SK-N-MC (cell line): ENCODE measurements around the gene ANKS1B.

ENCODE experiments used
- DNase-seq: peaks from one replicate; pipeline ENCODE4 v3.0.0-alpha.2; 2011; ENCODE audit warnings: low read depth, low spot score
- H3K27ac ChIP-seq: fragments of 200-600 bp; sonication (generic); 2 replicates; pipeline ENCODE4 v1.5.1; 2016; ENCODE audit warnings: mixed run types
- H3K36me3 ChIP-seq: fragments of 200-600 bp; sonication (generic); 2 replicates; pipeline ENCODE4 v1.6.1; 2017; ENCODE audit warnings: antibody characterized with exemption, low read length, mixed read lengths; ENCODE audit not compliant: insufficient read depth
- H3K4me3 ChIP-seq: fragments of 200-600 bp; sonication (generic); 2 replicates; pipeline ENCODE4 v1.5.1; 2016
- H3K9ac ChIP-seq: fragments of 200-600 bp; sonication (generic); 2 replicates; pipeline ENCODE4 v1.8.0; 2017; ENCODE audit warnings: mixed run types, mixed read lengths; ENCODE audit not compliant: insufficient read length
- H3K9me3 ChIP-seq: fragments of 200-600 bp; sonication (generic); 2 replicates; pipeline ENCODE4 v1.6.1; 2017; ENCODE audit warnings: low read depth, mild to moderate bottlenecking, antibody characterized with exemption, low read length, moderate library complexity, mixed read lengths
- EZH2 ChIP-seq: fragments of 200-600 bp; sonication (generic); IDR thresholded peaks from one replicate; pipeline ENCODE4 v1.6.1; 2017; ENCODE audit warnings: antibody characterized with exemption
- FOXP2 ChIP-seq: optimal IDR thresholded peaks from 2 replicates; pipeline ENCODE3; 2011; ENCODE audit warnings: mild to moderate bottlenecking, moderate library complexity; ENCODE audit not compliant: insufficient read depth; ENCODE audit errors: extremely low read length, control extremely low read depth
- POLR2AphosphoS5 ChIP-seq: IDR thresholded peaks from 2 replicates; pipeline ENCODE4 v1.6.1; 2012; ENCODE audit warnings: mild to moderate bottlenecking, low read depth, low read length, borderline replicate concordance

ANKS1B gene

DNA sequence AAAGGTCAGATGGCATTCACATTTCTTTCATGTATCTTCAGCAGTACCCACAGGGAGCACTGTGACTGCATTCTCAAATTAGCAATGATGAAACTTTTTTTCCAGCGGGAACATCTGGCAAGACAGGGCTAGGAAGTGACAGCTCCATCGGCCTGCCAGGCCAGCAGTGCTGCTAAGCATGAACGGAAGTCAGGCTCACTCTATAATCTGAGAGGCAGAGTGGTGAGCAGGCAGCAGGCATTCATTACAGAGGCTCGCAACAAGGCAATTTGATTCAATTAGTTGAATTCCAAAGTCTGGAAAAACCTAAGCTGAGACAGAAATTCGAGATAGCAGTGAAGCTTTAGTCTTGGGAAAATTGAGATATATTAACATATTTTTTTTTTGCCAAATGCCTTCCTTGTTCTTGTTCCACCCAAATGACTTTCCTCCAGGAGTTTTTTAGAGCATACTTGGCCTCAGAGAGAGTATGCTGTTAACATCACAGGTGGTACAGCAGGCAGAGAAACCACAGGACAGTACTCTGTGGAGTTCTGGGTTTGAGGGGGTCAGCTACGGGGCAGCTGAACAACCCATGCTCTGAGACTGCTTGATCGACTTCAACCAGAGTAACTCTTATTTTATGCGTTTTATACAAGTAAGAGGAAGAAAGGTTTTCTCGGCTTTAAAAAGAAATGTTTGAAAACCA lies 924.8 kb downstream of the ANKS1B start:
- DNase-seq, result peak; percentile 51
- Histone ChIP-seq H3K9ac (no peak overlapping the region), H3K36me3 (no peaks in the 10 kb centered on the region), H3K4me3 (peak overlapping the region; percentile 37), H3K9me3 (no peaks in the 10 kb centered on the region), H3K27ac (peak overlapping the region; percentile 35)
- TF ChIP-seq EZH2, result no peak
- TF ChIP-seq POLR2AphosphoS5, result no peak
- no peak for TF ChIP-seq FOXP2

DNA sequence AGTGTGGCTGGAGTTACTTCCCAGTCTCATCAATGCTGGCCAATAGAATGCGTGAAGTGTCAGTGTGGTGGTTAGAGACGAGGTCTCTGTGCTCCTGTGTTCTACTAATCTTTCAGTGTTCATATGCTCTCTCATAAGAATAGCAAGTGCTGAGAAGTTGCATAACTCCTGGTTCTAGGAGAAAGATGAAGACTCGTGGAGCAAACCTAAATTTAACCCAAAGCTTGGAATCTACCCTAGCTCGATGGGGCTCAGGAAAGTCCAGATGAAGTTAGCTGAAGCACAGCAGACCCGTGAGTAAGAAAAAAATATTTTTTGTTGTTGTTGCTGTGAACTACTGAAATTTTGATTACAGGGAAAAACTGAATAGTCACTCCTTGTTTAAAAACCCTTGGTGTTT lies 927.1 kb downstream of the ANKS1B start:
- H3K9me3 ChIP-seq, result no peaks in the 10 kb centered on the region
- no peaks in the 10 kb centered on the region for H3K36me3 ChIP-seq
- TF ChIP-seq FOXP2 (no peak), POLR2AphosphoS5 (no peak), EZH2 (no peak)
- no peak overlapping the region for H3K27ac ChIP-seq
- DNase-seq, result no peak
- no peak overlapping the region for H3K9ac ChIP-seq
- H3K4me3 ChIP-seq, result no peak overlapping the region

- no peaks in the 10 kb centered on the region for H3K9me3 ChIP-seq
- no peak overlapping the region for H3K27ac ChIP-seq
- no peak for DNase-seq
- no peak overlapping the region for H3K9ac ChIP-seq
- no peak for TF ChIP-seq POLR2AphosphoS5
- no peak for TF ChIP-seq FOXP2
- no peak for TF ChIP-seq EZH2
- H3K4me3 ChIP-seq, result no peak overlapping the region
- H3K36me3 ChIP-seq, result no peaks in the 10 kb centered on the region
Observed at GRCh38 chr12:99056186-99056585, 928.5 kb downstream of the ANKS1B start.

- H3K9ac ChIP-seq, result no peak overlapping the region
- TF ChIP-seq FOXP2, result no peak
- TF ChIP-seq EZH2, result no peak
- TF ChIP-seq POLR2AphosphoS5, result no peak
- no peak for DNase-seq
- no peaks in the 10 kb centered on the region for H3K9me3 ChIP-seq
- H3K36me3 ChIP-seq, result no peaks in the 10 kb centered on the region
- H3K27ac ChIP-seq, result no peak overlapping the region
- no peak overlapping the region for H3K4me3 ChIP-seq
Observed at GRCh38 chr12:99055299-99055698, 929.4 kb downstream of the ANKS1B start.

DNA sequence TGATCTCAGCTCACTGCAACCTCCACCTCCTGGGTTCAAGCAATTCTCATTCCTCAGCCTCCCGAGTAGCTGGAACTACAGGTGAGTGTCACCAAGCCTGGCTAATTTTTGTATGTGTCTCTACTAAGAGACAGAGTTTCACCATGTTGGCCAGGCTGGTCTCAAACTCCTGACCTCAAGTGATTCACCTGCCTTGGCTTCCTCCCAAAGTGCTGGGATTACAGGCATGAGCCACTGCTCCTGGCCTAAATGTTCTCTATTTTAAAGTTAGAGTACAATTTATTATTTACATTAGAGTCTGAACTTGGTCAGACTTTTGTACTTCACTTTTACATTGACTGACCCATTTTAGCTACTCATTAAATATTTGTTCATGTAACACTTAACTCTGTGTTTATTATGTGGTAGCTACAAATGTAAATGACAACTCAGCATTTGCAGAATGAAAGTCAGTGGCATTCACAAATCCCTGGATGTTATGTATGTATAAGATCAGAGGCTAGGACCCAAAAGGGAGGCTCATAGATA lies 930.1 kb downstream of the ANKS1B start:
- H3K4me3 ChIP-seq, result no peak overlapping the region
- TF ChIP-seq FOXP2 (no peak), EZH2 (no peak), POLR2AphosphoS5 (no peak)
- no peaks in the 10 kb centered on the region for H3K9me3 ChIP-seq
- DNase-seq, result no peak
- H3K9ac ChIP-seq, result no peak overlapping the region
- no peak overlapping the region for H3K27ac ChIP-seq
- no peaks in the 10 kb centered on the region for H3K36me3 ChIP-seq

GRCh38 chr12:99053616-99054362 lies 930.9 kb downstream of the ANKS1B start:
- no peak overlapping the region for H3K27ac ChIP-seq
- TF ChIP-seq EZH2 (no peak), FOXP2 (no peak), POLR2AphosphoS5 (no peak)
- no peak overlapping the region for H3K4me3 ChIP-seq

DNA sequence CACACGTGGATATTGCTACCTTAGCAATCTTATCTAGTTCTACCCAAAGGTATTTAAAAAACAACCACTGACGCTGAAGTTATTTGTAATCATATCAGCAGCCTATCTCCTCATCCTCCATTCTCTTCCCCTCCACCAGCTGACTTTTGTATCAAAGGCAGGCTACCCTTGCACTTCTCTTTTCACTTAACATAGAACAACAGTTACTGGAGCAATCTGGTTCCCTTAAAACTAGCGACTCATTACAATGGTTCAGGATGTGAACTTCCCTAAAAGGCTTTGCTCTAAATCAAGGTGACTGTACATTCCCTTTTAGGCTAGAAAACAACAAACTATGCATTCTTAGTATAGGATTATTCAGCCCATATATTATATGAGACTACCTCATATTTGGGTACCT lies 935.0 kb downstream of the ANKS1B start:
- TF ChIP-seq FOXP2, result no peak
- no peak for TF ChIP-seq EZH2
- TF ChIP-seq POLR2AphosphoS5, result no peak
- H3K36me3 ChIP-seq, result no peaks in the 10 kb centered on the region
- H3K4me3 ChIP-seq, result no peak overlapping the region
- no peak overlapping the region for H3K27ac ChIP-seq
- H3K9me3 ChIP-seq, result no peaks in the 10 kb centered on the region
- DNase-seq, result no peak
- H3K9ac ChIP-seq, result no peak overlapping the region

More at GRCh38 chr12:99053616-99054362, 930.9 kb downstream of the ANKS1B start:
- no peak for DNase-seq
- no peak overlapping the region for H3K9ac ChIP-seq
- H3K9me3 ChIP-seq, result no peaks in the 10 kb centered on the region
- no peaks in the 10 kb centered on the region for H3K36me3 ChIP-seq

- H3K36me3 ChIP-seq, result no peaks in the 10 kb centered on the region
- no peak for TF ChIP-seq FOXP2
- TF ChIP-seq EZH2, result no peak
- TF ChIP-seq POLR2AphosphoS5, result no peak
- no peak overlapping the region for H3K9ac ChIP-seq
- H3K27ac ChIP-seq, result no peak overlapping the region
- no peaks in the 10 kb centered on the region for H3K9me3 ChIP-seq
- no peak for DNase-seq
- no peak overlapping the region for H3K4me3 ChIP-seq
Observed at GRCh38 chr12:99045158-99045557, 939.6 kb downstream of the ANKS1B start.
